GM12875 (cell line): ENCODE data around the gene GPATCH8.

ENCODE experiments used
- H3K4me3 ChIP-seq: one replicate; pipeline ENCODE4 v1.5.1; 2011; ENCODE audit warnings: low read depth, low read length, control low read depth
- TF ChIP-seq, protein P1 (sequence below): IDR thresholded peaks from 2 replicates; pipeline ENCODE4 v1.5.1; 2011; ENCODE audit warnings: low read depth, mild to moderate bottlenecking, control low read depth, inconsistent platforms, low read length, moderate library complexity, borderline replicate concordance; ENCODE audit not compliant: insufficient read depth

The GPATCH8 gene

GRCh38 chr17:44451016-44451627 is 52.1 kb downstream of the GPATCH8 start:
- TF ChIP-seq, protein P1, sequence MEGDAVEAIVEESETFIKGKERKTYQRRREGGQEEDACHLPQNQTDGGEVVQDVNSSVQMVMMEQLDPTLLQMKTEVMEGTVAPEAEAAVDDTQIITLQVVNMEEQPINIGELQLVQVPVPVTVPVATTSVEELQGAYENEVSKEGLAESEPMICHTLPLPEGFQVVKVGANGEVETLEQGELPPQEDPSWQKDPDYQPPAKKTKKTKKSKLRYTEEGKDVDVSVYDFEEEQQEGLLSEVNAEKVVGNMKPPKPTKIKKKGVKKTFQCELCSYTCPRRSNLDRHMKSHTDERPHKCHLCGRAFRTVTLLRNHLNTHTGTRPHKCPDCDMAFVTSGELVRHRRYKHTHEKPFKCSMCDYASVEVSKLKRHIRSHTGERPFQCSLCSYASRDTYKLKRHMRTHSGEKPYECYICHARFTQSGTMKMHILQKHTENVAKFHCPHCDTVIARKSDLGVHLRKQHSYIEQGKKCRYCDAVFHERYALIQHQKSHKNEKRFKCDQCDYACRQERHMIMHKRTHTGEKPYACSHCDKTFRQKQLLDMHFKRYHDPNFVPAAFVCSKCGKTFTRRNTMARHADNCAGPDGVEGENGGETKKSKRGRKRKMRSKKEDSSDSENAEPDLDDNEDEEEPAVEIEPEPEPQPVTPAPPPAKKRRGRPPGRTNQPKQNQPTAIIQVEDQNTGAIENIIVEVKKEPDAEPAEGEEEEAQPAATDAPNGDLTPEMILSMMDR, result no peak
- no peak overlapping the region for H3K4me3 ChIP-seq

DNA sequence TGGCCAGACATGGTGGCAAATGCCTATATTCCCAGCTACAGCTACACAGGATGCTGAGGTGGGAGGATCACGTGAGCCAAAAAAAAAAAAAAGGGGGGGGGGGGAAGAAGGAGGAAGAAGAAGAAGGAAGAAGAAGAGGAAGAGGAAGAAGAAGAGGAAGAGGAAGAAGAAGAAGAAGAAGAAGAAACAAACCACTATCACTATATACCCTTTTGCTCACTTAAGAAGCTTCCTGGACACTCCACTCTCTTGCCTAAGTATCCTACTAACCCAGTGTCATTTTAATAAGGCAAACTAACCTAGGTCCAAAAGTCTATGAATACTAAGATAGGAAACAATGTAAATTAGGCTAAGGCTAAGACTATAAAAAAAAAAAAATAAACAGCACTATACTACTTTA is 54.8 kb downstream of the GPATCH8 start:
- TF ChIP-seq, protein P1, result no peak
- H3K4me3 ChIP-seq, result no peak overlapping the region

- TF ChIP-seq, protein P1, result no peak
- H3K4me3 ChIP-seq, result no peak overlapping the region
Measured at GRCh38 chr17:44444735-44445105, 58.5 kb downstream of the GPATCH8 start.

- H3K4me3 ChIP-seq, result no peak overlapping the region
- TF ChIP-seq, protein P1, result no peak
Measured at GRCh38 chr17:44442806-44443205, 60.4 kb downstream of the GPATCH8 start.

DNA sequence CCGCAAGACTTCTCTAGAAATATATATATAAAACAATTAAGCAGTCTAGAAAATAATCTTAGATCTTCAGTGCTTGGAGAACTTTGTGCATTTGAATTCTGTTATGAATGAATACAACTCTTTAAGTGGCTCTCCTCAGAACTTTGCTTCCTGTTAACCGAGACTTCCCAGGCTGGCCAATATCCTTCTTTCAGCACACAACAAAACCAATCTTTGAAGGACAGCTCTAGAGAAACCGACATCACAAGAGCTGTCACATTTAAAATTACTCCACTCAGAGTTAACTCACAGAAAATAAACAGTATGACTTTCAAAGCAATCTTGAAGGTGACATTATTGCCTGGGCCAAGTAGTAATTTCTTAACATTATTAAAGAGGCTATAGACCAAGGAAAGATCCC is 64.0 kb downstream of the GPATCH8 start:
- TF ChIP-seq, protein P1, result no peak
- no peak overlapping the region for H3K4me3 ChIP-seq

- H3K4me3 ChIP-seq, result no peak overlapping the region
- TF ChIP-seq, protein P1, result no peak
Measured at GRCh38 chr17:44438636-44439035, 64.6 kb downstream of the GPATCH8 start.

DNA sequence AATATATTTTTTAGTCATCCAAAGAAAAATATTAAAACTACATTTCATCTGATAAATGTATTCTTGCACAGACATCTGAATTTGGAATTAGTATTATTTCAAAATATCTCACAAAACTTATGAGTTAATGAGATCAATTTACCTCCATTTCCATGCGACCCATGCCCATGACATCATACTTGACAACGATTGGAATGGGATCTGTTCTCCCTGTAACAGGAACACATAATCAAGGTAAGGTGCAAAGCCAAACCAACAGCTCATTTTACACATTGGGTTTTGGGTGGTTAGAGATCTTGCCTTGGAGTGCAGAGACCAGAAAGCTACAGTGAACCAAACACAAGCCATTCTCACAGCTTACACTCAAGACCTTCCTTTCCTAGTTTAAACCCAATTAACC is 66.9 kb downstream of the GPATCH8 start:
- no peak overlapping the region for H3K4me3 ChIP-seq
- TF ChIP-seq, protein P1, result no peak
